SU-DHL-6 (cell line): Measurements from ENCODE around the gene KDM6A.

Experiments used
- H2AFZ ChIP-seq: fragments of 200-600 bp; sonication (generic); 2 replicates; pipeline ENCODE4 v1.6.1; 2014; ENCODE audit warnings: low read depth, mild to moderate bottlenecking, moderate library complexity, mixed read lengths, antibody characterized with exemption, low read length; ENCODE audit not compliant: severe bottlenecking
- H3F3A ChIP-seq: fragments of 200-600 bp; shearing (Covaris generic); 2 replicates; pipeline ENCODE4 v1.6.0; 2016; ENCODE audit warnings: antibody characterized with exemption, mild to moderate bottlenecking; ENCODE audit not compliant: insufficient read depth
- H3K27ac ChIP-seq: fragments of 200-600 bp; sonication (generic); 2 replicates; pipeline ENCODE4 v1.5.1; 2016; ENCODE audit warnings: low read depth, mild to moderate bottlenecking, low read length, moderate library complexity, mixed read lengths
- H3K27me3 ChIP-seq: fragments of 200-600 bp; sonication (generic), shearing (Covaris generic); 2 replicates; pipeline ENCODE4 v1.6.0; 2014; ENCODE audit warnings: mild to moderate bottlenecking, low read length
- H3K36me3 ChIP-seq: fragments of 200-600 bp; sonication (generic); 2 replicates; pipeline ENCODE4 v1.6.1; 2014; ENCODE audit warnings: mild to moderate bottlenecking, low read length, mixed read lengths
- H3K4me2 ChIP-seq: fragments of 300-600, 200-600 bp; shearing (Covaris generic), sonication (generic); 2 replicates; pipeline ENCODE4 v1.6.0; 2014; ENCODE audit warnings: low read length, low read depth, mild to moderate bottlenecking; ENCODE audit not compliant: poor library complexity, severe bottlenecking
- H3K4me3 ChIP-seq: fragments of 200-600 bp; sonication (generic); 2 replicates; pipeline ENCODE4 v1.5.1; 2014; ENCODE audit warnings: antibody characterized with exemption, low read length, mild to moderate bottlenecking, mixed read lengths; ENCODE audit not compliant: insufficient read depth, poor library complexity, severe bottlenecking
- H3K79me2 ChIP-seq: fragments of 200-600 bp; sonication (generic); 2 replicates; pipeline ENCODE4 v1.6.1; 2014; ENCODE audit warnings: mild to moderate bottlenecking, low read length, moderate library complexity; ENCODE audit not compliant: insufficient read depth
- H3K9ac ChIP-seq: fragments of 200-600 bp; sonication (generic); 2 replicates; pipeline ENCODE4 v1.7.0; 2014; ENCODE audit warnings: mild to moderate bottlenecking, low read length
- H3K9me2 ChIP-seq: fragments of 200-600 bp; sonication (generic); replicated peaks from 2 replicates; pipeline ENCODE4 v1.6.1; 2014; ENCODE audit warnings: low read length; ENCODE audit not compliant: insufficient read depth
- H3K9me3 ChIP-seq: fragments of 200-600 bp; sonication (generic); 2 replicates; pipeline ENCODE4 v1.6.1; 2014; ENCODE audit warnings: low read length, mixed read lengths; ENCODE audit not compliant: insufficient read depth
- H4K20me1 ChIP-seq: fragments of 200-600 bp; sonication (generic); 2 replicates; pipeline ENCODE4 v1.6.1; 2014; ENCODE audit warnings: low read depth, mild to moderate bottlenecking, antibody characterized with exemption, low read length, moderate library complexity, mixed read lengths
- EZH2phosphoT487 ChIP-seq: fragments of 200-600 bp; sonication (generic), shearing (Covaris generic); conservative IDR thresholded peaks from 2 replicates; pipeline ENCODE4 v1.6.1; 2018; ENCODE audit warnings: mild to moderate bottlenecking, antibody characterized with exemption, low read length, moderate library complexity, mixed read lengths
- TF ChIP-seq, protein P1 (sequence below): fragments of 200-600 bp; sonication (generic); IDR thresholded peaks from one replicate; pipeline ENCODE4 v1.5.1; 2017; ENCODE audit warnings: antibody characterized with exemption, mild to moderate bottlenecking, low read length, moderate library complexity; ENCODE audit not compliant: insufficient read depth, poor library complexity, severe bottlenecking

Gene KDM6A

DNA sequence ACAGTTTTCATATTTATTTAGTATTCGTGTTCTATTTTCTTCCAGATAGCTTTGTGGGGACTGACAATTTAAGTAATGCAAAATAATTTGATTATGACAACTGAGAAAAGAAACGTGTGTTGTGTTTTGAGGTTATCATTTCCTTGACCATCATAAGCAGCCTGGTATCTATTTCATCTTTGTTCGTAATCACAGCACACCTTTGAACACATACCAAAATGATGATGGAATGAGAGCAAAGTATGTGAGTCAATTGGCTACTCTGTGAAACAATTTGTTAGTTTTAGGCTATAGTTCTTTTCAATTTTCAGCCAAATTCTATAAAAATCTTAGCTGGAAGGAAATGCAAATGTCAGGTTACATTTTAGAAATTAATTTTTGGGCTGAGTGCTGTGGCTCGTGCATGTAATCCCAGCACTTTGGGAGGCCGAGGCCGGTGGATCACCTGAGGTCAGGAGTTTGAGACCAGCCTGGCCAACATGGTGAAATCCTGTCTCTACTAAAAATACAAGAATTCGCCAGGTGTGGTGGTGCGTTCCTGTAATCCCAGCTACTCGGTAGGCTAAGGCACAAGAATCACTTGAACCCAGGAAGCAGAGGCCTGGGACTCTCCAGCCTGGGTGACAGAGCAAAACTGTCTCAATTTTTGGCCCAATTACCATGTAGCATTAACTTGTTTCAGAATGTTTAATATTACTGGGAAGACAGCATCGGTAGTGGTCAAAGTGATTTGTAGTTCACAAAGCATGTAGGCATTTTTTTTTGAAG is 30.3 kb upstream of the KDM6A start:
- Histone ChIP-seq H3K4me2 (no peak overlapping the region), H3K9me2 (no peaks in the 10 kb centered on the region), H3F3A (no peaks in the 10 kb centered on the region), H3K79me2 (no peaks in the 10 kb centered on the region), H3K4me3 (no peak overlapping the region), H3K27me3 (no peaks in the 10 kb centered on the region), H3K36me3 (no peaks in the 10 kb centered on the region), H3K9ac (no peak overlapping the region), H3K9me3 (no peaks in the 10 kb centered on the region), H2AFZ (no peak overlapping the region), H3K27ac (no peak overlapping the region), H4K20me1 (no peaks in the 10 kb centered on the region)
- no peak for TF ChIP-seq EZH2phosphoT487
- TF ChIP-seq, protein P1, sequence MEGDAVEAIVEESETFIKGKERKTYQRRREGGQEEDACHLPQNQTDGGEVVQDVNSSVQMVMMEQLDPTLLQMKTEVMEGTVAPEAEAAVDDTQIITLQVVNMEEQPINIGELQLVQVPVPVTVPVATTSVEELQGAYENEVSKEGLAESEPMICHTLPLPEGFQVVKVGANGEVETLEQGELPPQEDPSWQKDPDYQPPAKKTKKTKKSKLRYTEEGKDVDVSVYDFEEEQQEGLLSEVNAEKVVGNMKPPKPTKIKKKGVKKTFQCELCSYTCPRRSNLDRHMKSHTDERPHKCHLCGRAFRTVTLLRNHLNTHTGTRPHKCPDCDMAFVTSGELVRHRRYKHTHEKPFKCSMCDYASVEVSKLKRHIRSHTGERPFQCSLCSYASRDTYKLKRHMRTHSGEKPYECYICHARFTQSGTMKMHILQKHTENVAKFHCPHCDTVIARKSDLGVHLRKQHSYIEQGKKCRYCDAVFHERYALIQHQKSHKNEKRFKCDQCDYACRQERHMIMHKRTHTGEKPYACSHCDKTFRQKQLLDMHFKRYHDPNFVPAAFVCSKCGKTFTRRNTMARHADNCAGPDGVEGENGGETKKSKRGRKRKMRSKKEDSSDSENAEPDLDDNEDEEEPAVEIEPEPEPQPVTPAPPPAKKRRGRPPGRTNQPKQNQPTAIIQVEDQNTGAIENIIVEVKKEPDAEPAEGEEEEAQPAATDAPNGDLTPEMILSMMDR = no peak

DNA sequence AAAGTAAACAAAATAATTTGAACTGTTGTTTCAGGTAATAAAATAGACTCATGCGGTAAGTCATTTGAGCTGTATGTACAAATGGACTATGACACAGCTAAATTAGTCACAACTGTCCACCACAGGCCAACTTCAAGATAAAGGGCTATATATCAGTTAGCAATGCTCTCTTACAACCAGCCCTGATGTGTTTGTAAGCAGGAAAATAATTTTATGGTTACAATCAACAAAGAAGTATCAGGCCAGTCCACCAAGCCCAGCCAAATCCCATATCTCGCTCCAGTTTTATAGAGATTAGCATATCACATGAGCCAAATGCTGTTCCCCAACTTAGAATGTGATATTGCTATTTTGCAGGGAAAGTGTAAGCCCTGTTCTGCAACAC is 29.7 kb upstream of the KDM6A start:
- Histone ChIP-seq H3K79me2 (no peaks in the 10 kb centered on the region), H3K27ac (no peak overlapping the region), H3K36me3 (no peaks in the 10 kb centered on the region), H3K4me2 (no peak overlapping the region), H3K27me3 (no peaks in the 10 kb centered on the region), H3K9me2 (no peaks in the 10 kb centered on the region), H2AFZ (no peak overlapping the region), H3K4me3 (no peak overlapping the region), H3K9me3 (no peaks in the 10 kb centered on the region), H3F3A (no peaks in the 10 kb centered on the region), H4K20me1 (no peaks in the 10 kb centered on the region), H3K9ac (no peak overlapping the region)
- TF ChIP-seq EZH2phosphoT487 = no peak
- TF ChIP-seq, protein P1 = no peak

DNA sequence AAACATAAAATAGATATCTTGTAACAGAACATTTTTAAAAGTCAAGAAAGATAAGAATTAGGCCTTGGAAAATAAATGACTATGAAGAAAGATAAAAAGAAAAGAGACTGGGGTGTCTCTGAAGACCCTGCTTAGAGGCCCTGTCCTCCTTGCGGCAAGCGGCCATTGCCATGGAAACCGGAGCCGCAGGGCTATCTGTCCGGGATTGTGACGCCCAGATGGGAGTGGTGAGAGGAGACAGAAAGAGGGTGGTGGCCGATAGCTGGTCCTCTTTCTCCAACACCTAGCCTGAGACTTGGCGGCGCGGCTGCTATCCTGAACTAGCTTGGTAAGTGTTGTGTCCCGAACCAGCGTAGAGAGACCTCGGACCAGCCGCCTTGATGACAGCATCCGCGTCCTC is 29.2 kb upstream of the KDM6A start, which contains the start of gene DUSP21:
Gene DUSP21 (plus strand): TSS at position 269 of the 400 bp plus-strand sequence. CDS start 112 bp downstream, at position 381.
- Histone ChIP-seq H3K9me2 (no peaks in the 10 kb centered on the region), H3K27ac (no peak within 1 kb of the TSS), H3K79me2 (no peaks in the 10 kb centered on the region), H3K9me3 (no peaks in the 10 kb centered on the region), H3K4me3 (no peak within 1 kb of the TSS), H3K4me2 (no peak within 1 kb of the TSS), H3K36me3 (no peaks in the 10 kb centered on the region), H2AFZ (no peak within 1 kb of the TSS), H4K20me1 (no peaks in the 10 kb centered on the region), H3K27me3 (no peaks in the 10 kb centered on the region), H3K9ac (no peak within 1 kb of the TSS), H3F3A (no peaks in the 10 kb centered on the region)
- TF ChIP-seq, protein P1 = no peak
- no peak for TF ChIP-seq EZH2phosphoT487
